ENCODE results near the gene PDE9A. TPM values are rescaled to one million over a fixed set of nuclear protein-coding genes. Genes with fewer than 3 reads are reported as not detected.

PDE9A gene
- total and polyA plus RNA-seq, 2 donors (not counting 3 experiments of a cell fraction or from before 2014, with no cell fraction given), result 0.28 to 2.2 TPM

DNA sequence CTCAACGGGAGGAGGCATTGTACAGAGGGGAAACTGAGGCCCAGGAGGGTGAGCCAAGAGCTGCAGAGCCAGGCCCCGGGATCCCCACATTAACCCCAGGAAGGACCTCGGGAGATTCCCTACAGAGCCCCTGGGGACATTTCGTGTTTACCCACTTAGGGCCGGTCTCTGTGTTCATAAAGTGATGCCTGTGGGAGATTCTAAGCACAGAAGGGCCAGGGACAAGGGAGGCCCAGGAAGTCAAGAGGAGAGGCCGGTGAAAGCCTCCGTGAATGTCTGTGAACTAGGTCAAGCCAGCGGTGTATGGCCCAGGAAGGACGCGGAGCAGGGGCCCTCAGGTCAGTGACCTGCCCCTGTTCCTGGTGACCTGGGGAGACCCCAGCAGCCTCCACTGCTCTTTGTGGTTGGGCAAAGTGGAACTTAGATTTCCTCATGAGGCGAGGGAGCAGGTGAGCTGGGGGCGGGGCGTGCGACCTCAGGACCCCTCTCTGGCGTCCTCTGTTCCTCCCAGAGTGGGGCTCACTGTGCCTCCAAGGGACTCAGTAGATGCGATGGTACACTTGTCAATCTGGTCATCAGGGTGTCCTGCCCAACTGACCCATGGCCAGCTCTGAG lies 34.9 kb downstream of the PDE9A start:
- BruUV-seq (replicated peaks), result no TSS peak
- no peaks in the 10 kb centered on the region for H4K20me1 ChIP-seq (replicated peaks; ENCODE audit: control insufficient read depth, extremely low read depth, insufficient read depth, low read length)
- no peaks in the 10 kb centered on the region for H3K9me1 ChIP-seq (replicated peaks; ENCODE audit: control insufficient read depth, extremely low read depth, insufficient read depth, low read length)
- H2AFZ ChIP-seq (ENCODE audit: low read depth, low read length), result no peak overlapping the region
- DNase-seq (ENCODE audit: low read depth, low spot score) (no peak), FAIRE-seq (no peak)
- ChIA-PET CTCF (no interaction called here), POLR2A (no interaction called here)
- no peak for TF ChIP-seq JUN (IDR thresholded peaks at IDR 0.05; ENCODE audit: borderline replicate concordance, insufficient read depth, insufficient read length, low read depth)
- TF ChIP-seq, protein P1, sequence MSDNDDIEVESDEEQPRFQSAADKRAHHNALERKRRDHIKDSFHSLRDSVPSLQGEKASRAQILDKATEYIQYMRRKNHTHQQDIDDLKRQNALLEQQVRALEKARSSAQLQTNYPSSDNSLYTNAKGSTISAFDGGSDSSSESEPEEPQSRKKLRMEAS (IDR thresholded peaks at IDR 0.05; ENCODE audit: insufficient read depth, insufficient read length), result no peak
- no peak for TF ChIP-seq FOS (IDR thresholded peaks at IDR 0.05; ENCODE audit: borderline replicate concordance, insufficient read depth, low read length)
- no peak overlapping the region for H3K27ac ChIP-seq (ENCODE audit: insufficient read depth, low read depth, low read length)
- no peak overlapping the region for H3K4me2 ChIP-seq (ENCODE audit: insufficient read depth, low read length)
- intact Hi-C loops (cut with micrococcal nuclease), result no loop called here
- H3K27me3 ChIP-seq (ENCODE audit: control insufficient read depth in 2 of 2, insufficient read depth in 2 of 2, low read length in 2 of 2), result no peaks in the 10 kb centered on the region
- H3K4me1 ChIP-seq (ENCODE audit: control insufficient read depth, extremely low read depth, insufficient read depth, low read length), result no peaks in the 10 kb centered on the region
- dilution Hi-C loops (cut with MboI; ENCODE audit: extremely low pct_ligation_motif_present, low sequenced_read_pairs), result no loop called here
- H3K79me2 ChIP-seq (ENCODE audit: control insufficient read depth, insufficient read depth, low read length), result no peaks in the 10 kb centered on the region
- H3K36me3 ChIP-seq (ENCODE audit: control insufficient read depth in 2 of 2, extremely low read depth in 1 of 2, insufficient read depth in 2 of 2, low read length in 2 of 2), result no peaks in the 10 kb centered on the region
- H3K9me3 ChIP-seq (replicated peaks; ENCODE audit: control insufficient read depth, insufficient read depth, low read length), result no peaks in the 10 kb centered on the region
- no peak overlapping the region for H3K9ac ChIP-seq (replicated peaks; ENCODE audit: extremely low read depth, insufficient read depth, low read length)
- H3K4me3 ChIP-seq (replicated peaks in 1 of 3; ENCODE audit: insufficient read depth in 1 of 3, low read depth in 1 of 3, low read length in 3 of 3), result no peak overlapping the region

DNA sequence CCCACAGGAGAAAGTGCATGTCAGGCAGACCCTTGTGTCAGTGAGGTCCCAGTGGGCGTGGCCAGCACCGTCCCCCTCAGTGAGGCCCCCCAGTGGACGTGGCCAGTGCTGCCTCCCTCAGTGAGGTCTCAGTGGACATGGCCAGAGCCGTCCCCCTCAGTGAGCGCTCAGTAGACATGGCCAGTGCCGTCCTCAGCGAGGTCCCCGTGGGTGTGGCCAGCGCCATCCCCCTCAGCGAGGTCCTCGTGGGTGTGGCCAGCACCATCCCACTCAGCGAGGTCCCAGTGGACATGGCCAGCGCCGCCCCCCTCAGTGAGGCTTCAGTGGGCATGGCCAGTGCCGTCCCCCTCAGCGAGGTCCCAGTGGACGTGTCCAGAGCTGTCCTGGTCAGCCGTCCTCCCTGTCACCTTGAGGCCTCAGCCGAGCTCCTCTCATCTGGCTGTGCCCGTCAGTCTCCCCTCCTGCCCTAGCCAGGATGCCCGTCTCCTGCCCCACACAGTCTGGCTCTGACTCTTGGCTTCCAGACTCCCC lies 35.5 kb downstream of the PDE9A start:
- dilution Hi-C loops (cut with MboI; ENCODE audit: extremely low pct_ligation_motif_present, low sequenced_read_pairs), result no loop called here
- H3K4me2 ChIP-seq (ENCODE audit: insufficient read depth, low read length), result no peak overlapping the region
- H3K4me1 ChIP-seq (ENCODE audit: control insufficient read depth, extremely low read depth, insufficient read depth, low read length), result no peaks in the 10 kb centered on the region
- no peak for FAIRE-seq
- H3K9me3 ChIP-seq (replicated peaks; ENCODE audit: control insufficient read depth, insufficient read depth, low read length), result no peaks in the 10 kb centered on the region
- TF ChIP-seq EZH2 (IDR thresholded peaks at IDR 0.05; ENCODE audit: borderline replicate concordance, low read depth, low read length, severe bottlenecking) (no peak), MYC (IDR thresholded peaks at IDR 0.05; ENCODE audit: low read depth, low read length) (no peak), POLR2A (IDR thresholded peaks at IDR 0.05; ENCODE audit: low read depth, low read length) (no peak)
- TF ChIP-seq, protein P1 (IDR thresholded peaks at IDR 0.05; ENCODE audit: insufficient read depth, insufficient read length), result no peak
- H3K79me2 ChIP-seq (ENCODE audit: control insufficient read depth, insufficient read depth, low read length), result no peaks in the 10 kb centered on the region
- H3K27me3 ChIP-seq (ENCODE audit: control insufficient read depth in 2 of 2, insufficient read depth in 2 of 2, low read length in 2 of 2), result no peaks in the 10 kb centered on the region
- no peak for DNase-seq (ENCODE audit: low read depth, low spot score)
- H3K36me3 ChIP-seq (ENCODE audit: control insufficient read depth in 2 of 2, extremely low read depth in 1 of 2, insufficient read depth in 2 of 2, low read length in 2 of 2), result no peaks in the 10 kb centered on the region
- no peak overlapping the region for H2AFZ ChIP-seq (ENCODE audit: low read depth, low read length)
- no TSS peak for BruUV-seq (replicated peaks)
- intact Hi-C loops (cut with micrococcal nuclease), result no loop called here
- H3K27ac ChIP-seq (ENCODE audit: insufficient read depth, low read depth, low read length), result no peak overlapping the region
- CTCF ChIA-PET, result no interaction called here
- POLR2A ChIA-PET, result no interaction called here
- no peaks in the 10 kb centered on the region for H4K20me1 ChIP-seq (replicated peaks; ENCODE audit: control insufficient read depth, extremely low read depth, insufficient read depth, low read length)
- no peaks in the 10 kb centered on the region for H3K9me1 ChIP-seq (replicated peaks; ENCODE audit: control insufficient read depth, extremely low read depth, insufficient read depth, low read length)
- H3K9ac ChIP-seq (replicated peaks; ENCODE audit: extremely low read depth, insufficient read depth, low read length), result no peak overlapping the region
- no peak overlapping the region for H3K4me3 ChIP-seq (replicated peaks in 1 of 3; ENCODE audit: insufficient read depth in 1 of 3, low read depth in 1 of 3, low read length in 3 of 3)
